Calu3 (cell line): ENCODE results near the gene RHCG. TPM values are rescaled to one million over a fixed set of nuclear protein-coding genes. Genes with fewer than 3 reads are reported as not detected.
A peak's percentile ranks its signal among the peaks of the same experiment; 100 is the strongest.

Experiments used
- BruUV-seq: library from RNA; stranded (reverse); fragments of 400-500 nt; replicated peaks from 2 replicates; lab custom pipeline; 2021; lab: Mats Ljungman, UMichigan
- CTCF ChIA-PET: fragments of 300-600 bp; sonication (Branson Sonifier 250); formaldehyde crosslinking; loops from one replicate; lab custom pipeline; 2022; ENCODE audit warnings: antibody characterized with exemption; lab: Charles Lee
- DNase-seq: peaks from one replicate; pipeline ENCODE4 v3.0.0; 2022
- H3K27ac Mint-ChIP-seq: one replicate; pipeline ENCODE4 v1.8.0; 2022; ENCODE audit warnings: mixed read lengths; ENCODE audit not compliant: unreplicated experiment
- H3K27me3 Mint-ChIP-seq: one replicate; pipeline ENCODE4 v1.8.0; 2022; ENCODE audit warnings: mixed read lengths; ENCODE audit not compliant: unreplicated experiment
- H3K36me3 Mint-ChIP-seq: one replicate; pipeline ENCODE4 v1.8.0; 2022; ENCODE audit warnings: mild to moderate bottlenecking, moderate library complexity, mixed read lengths; ENCODE audit not compliant: insufficient read depth, unreplicated experiment
- H3K4me1 Mint-ChIP-seq: one replicate; pipeline ENCODE4 v1.8.0; 2022; ENCODE audit warnings: mild to moderate bottlenecking, low read depth, mixed read lengths; ENCODE audit not compliant: unreplicated experiment
- H3K4me3 Mint-ChIP-seq: one replicate; pipeline ENCODE4 v1.8.0; 2022; ENCODE audit warnings: mild to moderate bottlenecking, low read depth, moderate library complexity, mixed read lengths; ENCODE audit not compliant: unreplicated experiment
- H3K9me3 Mint-ChIP-seq: one replicate; pipeline ENCODE4 v1.8.0; 2022; ENCODE audit warnings: low read depth, mixed read lengths; ENCODE audit not compliant: unreplicated experiment
- CTCF ChIP-seq: fragments of 200-600 bp; IDR thresholded peaks from one replicate; pipeline ENCODE4 v1.8.0; 2022; ENCODE audit warnings: antibody characterized with exemption; ENCODE audit not compliant: unreplicated experiment
- intact Hi-C: fragments of 100-400 bp; cut with micrococcal nuclease; formaldehyde crosslinking; loops from one replicate; pipeline ENCODE4 v1.10.0; 2022; ENCODE audit not compliant: unreplicated experiment
- total RNA-seq: library from RNA; stranded (reverse); gene quantifications from 2 replicates; pipeline ENCODE4 v1.2.3, GENCODE V29; 2022

RHCG gene
- total RNA-seq, 1 experiment from 2014 or later = 0.59 TPM

GRCh38 chr15:89498574-89498906 lies 2.2 kb upstream of the RHCG start:
- Mint-ChIP-seq H3K36me3 (peaks cover 22% of the 10 kb centered on the region), H3K27ac (peak overlapping the region; percentile 75), H3K4me1 (peaks cover 55% of the 10 kb centered on the region), H3K27me3 (peaks cover 14% of the 10 kb centered on the region), H3K9me3 (no peaks in the 10 kb centered on the region), H3K4me3 (no peak overlapping the region)
- no peak for TF ChIP-seq CTCF
- no TSS peak for BruUV-seq
- CTCF ChIA-PET = interaction anchor here (0.7 kb wide), 2 partner anchors 59 to 253 kb away, joined by 5 to 6 read pairs; no protein-coding TSS in a partner anchor
- DNase-seq = no peak
- intact Hi-C loops = loop anchor here (5.0 kb wide), 1 partner anchor 79 kb away; the partner anchor contains the start of gene TICRR

GRCh38 chr15:89497231-89497630 lies 848 bp upstream of the RHCG start:
- BruUV-seq = TSS peak; percentile 73
- Mint-ChIP-seq H3K4me3 (no peak overlapping the region), H3K27me3 (peaks cover 26% of the 10 kb centered on the region), H3K27ac (no peak overlapping the region), H3K4me1 (peaks cover 43% of the 10 kb centered on the region), H3K9me3 (no peaks in the 10 kb centered on the region), H3K36me3 (peaks cover 18% of the 10 kb centered on the region)
- CTCF ChIA-PET = no interaction called here
- intact Hi-C loops = loop anchor here (5.0 kb wide), 1 partner anchor 80 kb away; the partner anchor contains the start of gene TICRR
- no peak for TF ChIP-seq CTCF
- DNase-seq = no peak

GRCh38 chr15:89495638-89496145 lies 691 bp downstream of the RHCG start:
- CTCF ChIA-PET = interaction anchor here (1.2 kb wide), 1 partner anchor 80 kb away, joined by 3 read pairs; the partner anchor contains the start of gene TICRR

GRCh38 chr15:89494941-89495637 lies 1.3 kb downstream of the RHCG start:
- TF ChIP-seq CTCF = peak; percentile 68
- H3K4me3 Mint-ChIP-seq = no peak overlapping the region
- no TSS peak for BruUV-seq
- peak; percentile 40 for DNase-seq
- H3K27ac Mint-ChIP-seq = no peak overlapping the region
- H3K36me3 Mint-ChIP-seq = peaks cover 18% of the 10 kb centered on the region
- intact Hi-C loops = loop anchor here (5.0 kb wide), 1 partner anchor 82 kb away; the partner anchor contains the start of gene TICRR
- peaks cover 45% of the 10 kb centered on the region for H3K27me3 Mint-ChIP-seq
- CTCF ChIA-PET = interaction anchor here (0.8 to 1.2 kb wide), 2 partner anchors 9 to 80 kb away, joined by 3 to 4 read pairs; partner anchors contain the start of gene TICRR
- peaks cover 25% of the 10 kb centered on the region for H3K4me1 Mint-ChIP-seq
- H3K9me3 Mint-ChIP-seq = no peaks in the 10 kb centered on the region

More at GRCh38 chr15:89495638-89496145, 691 bp downstream of the RHCG start:
- intact Hi-C loops = loop anchor here (1.0 to 5.0 kb wide), 2 partner anchors 61 to 82 kb away; partner anchors contain the start of gene TICRR
- peaks cover 31% of the 10 kb centered on the region for H3K4me1 Mint-ChIP-seq
- no peak for TF ChIP-seq CTCF
- H3K27me3 Mint-ChIP-seq = peaks cover 39% of the 10 kb centered on the region
- BruUV-seq = no TSS peak
- no peak for DNase-seq
- peak overlapping the region; percentile 68 for H3K4me3 Mint-ChIP-seq
- H3K36me3 Mint-ChIP-seq = peaks cover 18% of the 10 kb centered on the region
- no peak overlapping the region for H3K27ac Mint-ChIP-seq
- no peaks in the 10 kb centered on the region for H3K9me3 Mint-ChIP-seq
